HEK293 (cell line): ENCODE results near the gene ENDOD1.

Experiments
- CTCF ChIP-seq: fragments of 450-650 bp; formaldehyde crosslinking; IDR thresholded peaks from 2 replicates; pipeline ENCODE4 v1.5.1; 2016; ENCODE audit warnings: missing biosample characterization, missing genetic modification characterization
- ZNF274 ChIP-seq, 2 experiments: fragments of 200-500 bp in 1 of 2; fragments of 450-650 bp in 1 of 2; sonication (Bioruptor generic) in 1 of 2; formaldehyde crosslinking in 1 of 2; IDR thresholded peaks; 2 replicates each; pipeline versions ENCODE4 v1.5.1 to v1.6.1; 2014 to 2016; ENCODE audit warnings: borderline replicate concordance in 1 of 2, inconsistent platforms in 1 of 2, low read length in 1 of 2, missing biosample characterization in 1 of 2, missing genetic modification characterization in 1 of 2
- ZNF658 ChIP-seq: fragments of 450-650 bp; formaldehyde crosslinking; IDR thresholded peaks from 2 replicates; pipeline ENCODE4; 2016; ENCODE audit warnings: missing biosample characterization, missing genetic modification characterization
- ZNF792 ChIP-seq: fragments of 450-650 bp; formaldehyde crosslinking; IDR thresholded peaks from 2 replicates; pipeline ENCODE4 v1.5.1; 2016; ENCODE audit warnings: missing biosample characterization, missing genetic modification characterization

- TF ChIP-seq ZNF274 (IDR thresholded peaks at IDR 0.05; ENCODE audit: low read length) (no peak), ZNF274 (tag by site-specific recombination; IDR thresholded peaks at IDR 0.05; ENCODE audit: borderline replicate concordance) (no peak), ZNF658 (tag by site-specific recombination) (no peak), ZNF792 (tag by site-specific recombination) (no peak), CTCF (tag by site-specific recombination) (peak; percentile 82)
These were observed 64.9 kb downstream of the ENDOD1 start for GRCh38 chr11:95154514-95154913.
